K562 (cell line): ENCODE results near the gene MEIOB. TPM values are rescaled to one million over a fixed set of nuclear protein-coding genes. Genes with fewer than 3 reads are reported as not detected.

Source experiments
- HNRNPUL1 ChIP-seq: fragments of 200-400 bp; formaldehyde crosslinking; IDR thresholded peaks from 2 replicates; pipeline ENCODE4 v1.6.1; 2017; ENCODE audit warnings: low read length
- KLF16 ChIP-seq: IDR thresholded peaks from 2 replicates; pipeline ENCODE4 v1.6.1; 2016; ENCODE audit warnings: antibody characterized with exemption
- MXI1 ChIP-seq: IDR thresholded peaks from 2 replicates; pipeline ENCODE4 v1.6.1; 2011; ENCODE audit warnings: low read depth, mild to moderate bottlenecking, improper control_type of control experiment, low read length
- PHTF2 ChIP-seq: fragments of 250-450 bp; sonication (Bioruptor Pico); IDR thresholded peaks from 2 replicates; pipeline ENCODE4 v1.5.0; 2021; ENCODE audit warnings: mild to moderate bottlenecking
- ZBTB5 ChIP-seq: fragments of 450-650 bp; IDR thresholded peaks from 2 replicates; pipeline ENCODE4 v1.6.1; 2017; ENCODE audit warnings: antibody characterized with exemption
- ZNF318 ChIP-seq, 2 experiments: fragments of 450-650 bp; IDR thresholded peaks; 2 replicates each; pipeline ENCODE4 v1.6.1; 2016; ENCODE audit warnings: mild to moderate bottlenecking in 2 of 2, borderline replicate concordance in 1 of 2, low read depth in 1 of 2, moderate library complexity in 1 of 2
- ZNF785 ChIP-seq: fragments of 250-450 bp; sonication (Bioruptor Pico); IDR thresholded peaks from 2 replicates; pipeline ENCODE4 v1.4.0; 2020; ENCODE audit warnings: mild to moderate bottlenecking
- ZZZ3 ChIP-seq: fragments of 450-650 bp; IDR thresholded peaks from 2 replicates; pipeline ENCODE4 v1.6.1; 2016; ENCODE audit warnings: antibody characterized with exemption, mild to moderate bottlenecking, moderate library complexity
- polyA plus RNA-seq, 8 experiments: library from polyadenylated mRNA; depleted of rRNA in 4 of 8; stranded (reverse) in 5 of 8; unstranded in 3 of 8; fragments of >200 nt; fragmentation: Nextera tagmentation in 2 of 8; fragmentation: Illumina TruSeq in 1 of 8; extraction: Ambion mirVana in 2 of 8; extraction: Trizol in 1 of 8; gene quantifications; 2 replicates each; pipeline versions ENCODE4 v1.2.1 to v1.2.3, GENCODE V29; 2011 to 2014; ENCODE audit warnings: inconsistent platforms in 1 of 8, missing spikeins in 1 of 8
- total RNA-seq, 7 experiments: library from RNA; depleted of rRNA in 6 of 7; stranded (reverse); fragments of >200 nt in 6 of 7; fragmentation: Illumina TruSeq in 2 of 7; extraction: Trizol in 2 of 7; gene quantifications; 2 replicates each; pipeline versions ENCODE4 v1.2.1 to v1.2.3, GENCODE V29; 2011 to 2021; ENCODE audit warnings: low replicate concordance in 1 of 7
- TF ChIP-seq, protein P1 (sequence below): fragments of 450-650 bp; formaldehyde crosslinking; IDR thresholded peaks from 2 replicates; pipeline ENCODE4 v1.4.0; 2022; ENCODE audit warnings: mild to moderate bottlenecking, moderate library complexity
- TF ChIP-seq, protein P2 (sequence below): fragments of 250-450 bp; sonication (Bioruptor Pico); IDR thresholded peaks from 2 replicates; pipeline ENCODE4 v1.4.0; 2020; ENCODE audit warnings: mild to moderate bottlenecking
- TF ChIP-seq, protein P3 (sequence below): fragments of 250-450 bp; sonication (Bioruptor Pico); IDR thresholded peaks from 2 replicates; pipeline ENCODE4 v1.5.0; 2022; ENCODE audit warnings: mild to moderate bottlenecking

MEIOB gene
- total and polyA plus RNA-seq, 9 of the 15 experiments (the other 6 are each of a cell fraction or from before 2014, with no cell fraction given): 25.4 to 203 (median 97.6) TPM

GRCh38 chr16:1832838-1833454, 39.0 kb downstream of the MEIOB start (continued):
- TF ChIP-seq ZNF318 (IDR thresholded peaks at IDR 0.05; ENCODE audit: borderline replicate concordance in 1 of 2, low read depth in 1 of 2): no peak
- no peak for TF ChIP-seq ZBTB5
- no peak for TF ChIP-seq HNRNPUL1
- 0 out of 2 replicates have a peak, but pooled peaks have one; percentile 28 for TF ChIP-seq MXI1
- TF ChIP-seq, protein P1, sequence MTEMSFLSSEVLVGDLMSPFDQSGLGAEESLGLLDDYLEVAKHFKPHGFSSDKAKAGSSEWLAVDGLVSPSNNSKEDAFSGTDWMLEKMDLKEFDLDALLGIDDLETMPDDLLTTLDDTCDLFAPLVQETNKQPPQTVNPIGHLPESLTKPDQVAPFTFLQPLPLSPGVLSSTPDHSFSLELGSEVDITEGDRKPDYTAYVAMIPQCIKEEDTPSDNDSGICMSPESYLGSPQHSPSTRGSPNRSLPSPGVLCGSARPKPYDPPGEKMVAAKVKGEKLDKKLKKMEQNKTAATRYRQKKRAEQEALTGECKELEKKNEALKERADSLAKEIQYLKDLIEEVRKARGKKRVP: peak; percentile 44; the same call in 1 of the 2 replicates
- no peak for TF ChIP-seq PHTF2 (CRISPR knock-in tag)
- TF ChIP-seq ZNF785: no peak
- peak; percentile 98 for TF ChIP-seq KLF16
- TF ChIP-seq, protein P2, sequence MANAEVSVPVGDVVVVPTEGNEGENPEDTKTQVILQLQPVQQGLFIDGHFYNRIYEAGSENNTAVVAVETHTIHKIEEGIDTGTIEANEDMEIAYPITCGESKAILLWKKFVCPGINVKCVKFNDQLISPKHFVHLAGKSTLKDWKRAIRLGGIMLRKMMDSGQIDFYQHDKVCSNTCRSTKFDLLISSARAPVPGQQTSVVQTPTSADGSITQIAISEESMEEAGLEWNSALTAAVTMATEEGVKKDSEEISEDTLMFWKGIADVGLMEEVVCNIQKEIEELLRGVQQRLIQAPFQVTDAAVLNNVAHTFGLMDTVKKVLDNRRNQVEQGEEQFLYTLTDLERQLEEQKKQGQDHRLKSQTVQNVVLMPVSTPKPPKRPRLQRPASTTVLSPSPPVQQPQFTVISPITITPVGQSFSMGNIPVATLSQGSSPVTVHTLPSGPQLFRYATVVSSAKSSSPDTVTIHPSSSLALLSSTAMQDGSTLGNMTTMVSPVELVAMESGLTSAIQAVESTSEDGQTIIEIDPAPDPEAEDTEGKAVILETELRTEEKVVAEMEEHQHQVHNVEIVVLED (CRISPR knock-in tag): 0 out of 2 replicates have a peak, but pooled peaks have one; percentile 10
- TF ChIP-seq, protein P3, sequence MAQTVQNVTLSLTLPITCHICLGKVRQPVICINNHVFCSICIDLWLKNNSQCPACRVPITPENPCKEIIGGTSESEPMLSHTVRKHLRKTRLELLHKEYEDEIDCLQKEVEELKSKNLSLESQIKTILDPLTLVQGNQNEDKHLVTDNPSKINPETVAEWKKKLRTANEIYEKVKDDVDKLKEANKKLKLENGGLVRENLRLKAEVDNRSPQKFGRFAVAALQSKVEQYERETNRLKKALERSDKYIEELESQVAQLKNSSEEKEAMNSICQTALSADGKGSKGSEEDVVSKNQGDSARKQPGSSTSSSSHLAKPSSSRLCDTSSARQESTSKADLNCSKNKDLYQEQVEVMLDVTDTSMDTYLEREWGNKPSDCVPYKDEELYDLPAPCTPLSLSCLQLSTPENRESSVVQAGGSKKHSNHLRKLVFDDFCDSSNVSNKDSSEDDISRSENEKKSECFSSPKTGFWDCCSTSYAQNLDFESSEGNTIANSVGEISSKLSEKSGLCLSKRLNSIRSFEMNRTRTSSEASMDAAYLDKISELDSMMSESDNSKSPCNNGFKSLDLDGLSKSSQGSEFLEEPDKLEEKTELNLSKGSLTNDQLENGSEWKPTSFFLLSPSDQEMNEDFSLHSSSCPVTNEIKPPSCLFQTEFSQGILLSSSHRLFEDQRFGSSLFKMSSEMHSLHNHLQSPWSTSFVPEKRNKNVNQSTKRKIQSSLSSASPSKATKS (CRISPR knock-in tag): no peak
- no peak for TF ChIP-seq ZZZ3
